LNCAP (cell line): Measurements from ENCODE around the gene SCG5.
"Not testable (repeated sequence)": the region's sequence is repeated elsewhere in the genome, so short reads cannot be mapped to it uniquely, and the experiment has no call there.

ENCODE experiments used
- CTCF ChIP-seq: fragments of 450-650 bp; IDR thresholded peaks from 2 replicates; pipeline ENCODE4 v1.5.1; 2017; ENCODE audit warnings: mild to moderate bottlenecking

SCG5 gene

GRCh38 chr15:32641517-32642059, at the start of gene SCG5:
Gene SCG5, plus strand, starts transcription at chr15:32641710. Its CDS starts 1,883 bp downstream, at chr15:32643593.
- no peak for TF ChIP-seq CTCF

- TF ChIP-seq CTCF: not testable (repeated sequence)
These were observed 48.4 kb upstream of the SCG5 start, which contains the start of gene GOLGA8N for GRCh38 chr15:32593151-32593550. Gene GOLGA8N, plus strand, starts transcription at chr15:32593456.

GRCh38 chr15:32615051-32615870, 26.2 kb upstream of the SCG5 start, which contains the start of gene ARHGAP11A:
Gene ARHGAP11A, plus strand, starts transcription at chr15:32615504. Its CDS starts 708 bp downstream, at chr15:32616212.
- TF ChIP-seq CTCF: not testable (repeated sequence)

GRCh38 chr15:32636410-32636809, 5.1 kb upstream of the SCG5 start:
- no peak for TF ChIP-seq CTCF

- no peak for TF ChIP-seq CTCF
These were observed 4.5 kb upstream of the SCG5 start for GRCh38 chr15:32636908-32637567.

GRCh38 chr15:32637704-32638103, 3.8 kb upstream of the SCG5 start:
- TF ChIP-seq CTCF: no peak

GRCh38 chr15:32642667-32643435, 1.3 kb downstream of the SCG5 start:
- no peak for TF ChIP-seq CTCF
